ENCODE data around the gene OAS1.

DNA sequence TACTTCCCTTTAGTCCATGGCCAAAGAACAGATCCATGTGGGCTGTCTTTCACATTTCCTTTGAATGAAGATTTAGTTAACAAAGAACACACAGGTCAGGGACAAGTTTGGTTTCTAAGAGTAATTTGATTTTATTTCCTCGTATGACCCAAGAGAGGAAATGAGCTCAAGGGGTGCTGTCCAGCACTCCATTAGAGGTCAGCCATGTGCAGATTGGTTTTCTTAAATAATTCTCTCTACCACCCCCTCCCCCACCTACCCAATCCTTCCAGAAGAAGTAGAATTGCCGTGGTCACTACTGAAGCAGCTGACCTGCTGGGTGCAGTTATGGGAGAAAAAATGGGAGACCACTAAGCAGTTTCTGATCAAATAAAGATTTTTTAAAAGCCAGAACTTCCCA lies 13.9 kb upstream of the OAS1 start:
- TF ChIP-seq KLF9 (tag by site-specific recombination; IDR thresholded peaks at IDR 0.05; ENCODE audit: low read depth) (no peak), ZNF610 (tag by site-specific recombination; IDR thresholded peaks at IDR 0.05; ENCODE audit: borderline replicate concordance) (no peak), ZNF423 (tag by site-specific recombination; IDR thresholded peaks at IDR 0.05) (no peak), YY1 (tag by site-specific recombination; IDR thresholded peaks at IDR 0.05) (no peak), GLI4 (tag by site-specific recombination; IDR thresholded peaks at IDR 0.05) (no peak), REST (tag by site-specific recombination; IDR thresholded peaks at IDR 0.05) (peak; percentile 77; the same call in 1 of the 2 replicates), ZNF76 (tag by site-specific recombination; IDR thresholded peaks at IDR 0.05; ENCODE audit: borderline replicate concordance, low read depth) (no peak), ZNF223 (tag by site-specific recombination; IDR thresholded peaks at IDR 0.05) (no peak), ZBTB7A (tag by site-specific recombination; IDR thresholded peaks at IDR 0.05; ENCODE audit: low read depth) (no peak), ZNF777 (tag by site-specific recombination; IDR thresholded peaks at IDR 0.05; ENCODE audit: borderline replicate concordance) (no peak), MYNN (tag by site-specific recombination; IDR thresholded peaks at IDR 0.05; ENCODE audit: borderline replicate concordance) (no peak)
- TF ChIP-seq, protein P1, sequence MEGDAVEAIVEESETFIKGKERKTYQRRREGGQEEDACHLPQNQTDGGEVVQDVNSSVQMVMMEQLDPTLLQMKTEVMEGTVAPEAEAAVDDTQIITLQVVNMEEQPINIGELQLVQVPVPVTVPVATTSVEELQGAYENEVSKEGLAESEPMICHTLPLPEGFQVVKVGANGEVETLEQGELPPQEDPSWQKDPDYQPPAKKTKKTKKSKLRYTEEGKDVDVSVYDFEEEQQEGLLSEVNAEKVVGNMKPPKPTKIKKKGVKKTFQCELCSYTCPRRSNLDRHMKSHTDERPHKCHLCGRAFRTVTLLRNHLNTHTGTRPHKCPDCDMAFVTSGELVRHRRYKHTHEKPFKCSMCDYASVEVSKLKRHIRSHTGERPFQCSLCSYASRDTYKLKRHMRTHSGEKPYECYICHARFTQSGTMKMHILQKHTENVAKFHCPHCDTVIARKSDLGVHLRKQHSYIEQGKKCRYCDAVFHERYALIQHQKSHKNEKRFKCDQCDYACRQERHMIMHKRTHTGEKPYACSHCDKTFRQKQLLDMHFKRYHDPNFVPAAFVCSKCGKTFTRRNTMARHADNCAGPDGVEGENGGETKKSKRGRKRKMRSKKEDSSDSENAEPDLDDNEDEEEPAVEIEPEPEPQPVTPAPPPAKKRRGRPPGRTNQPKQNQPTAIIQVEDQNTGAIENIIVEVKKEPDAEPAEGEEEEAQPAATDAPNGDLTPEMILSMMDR (tag by site-specific recombination; IDR thresholded peaks at IDR 0.05), result no peak
- TF ChIP-seq, protein P2, sequence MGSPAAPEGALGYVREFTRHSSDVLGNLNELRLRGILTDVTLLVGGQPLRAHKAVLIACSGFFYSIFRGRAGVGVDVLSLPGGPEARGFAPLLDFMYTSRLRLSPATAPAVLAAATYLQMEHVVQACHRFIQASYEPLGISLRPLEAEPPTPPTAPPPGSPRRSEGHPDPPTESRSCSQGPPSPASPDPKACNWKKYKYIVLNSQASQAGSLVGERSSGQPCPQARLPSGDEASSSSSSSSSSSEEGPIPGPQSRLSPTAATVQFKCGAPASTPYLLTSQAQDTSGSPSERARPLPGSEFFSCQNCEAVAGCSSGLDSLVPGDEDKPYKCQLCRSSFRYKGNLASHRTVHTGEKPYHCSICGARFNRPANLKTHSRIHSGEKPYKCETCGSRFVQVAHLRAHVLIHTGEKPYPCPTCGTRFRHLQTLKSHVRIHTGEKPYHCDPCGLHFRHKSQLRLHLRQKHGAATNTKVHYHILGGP (tag by site-specific recombination; IDR thresholded peaks at IDR 0.05), result no peak
